GM23338 (cell line): ENCODE data around the gene HS3ST1. TPM values are rescaled to one million over a fixed set of nuclear protein-coding genes. Genes with fewer than 3 reads are reported as not detected.

Experiments
- ATAC-seq: fragments of 200-7000 bp; cut with Tn5 transposase; 3 replicates; pipeline ENCODE4 v1.9.1; 2020
- DNase-seq: peaks from one replicate; pipeline ENCODE4 v3.0.0-alpha.2; 2015; ENCODE audit warnings: low spot score
- H2AFZ ChIP-seq: fragments of 200-600 bp; sonication (generic); 2 replicates; pipeline ENCODE4 v1.8.0; 2016; ENCODE audit warnings: antibody characterized with exemption, mild to moderate bottlenecking, moderate library complexity
- H3F3A ChIP-seq: fragments of 200-600 bp; sonication (generic); replicated peaks from 2 replicates; pipeline ENCODE4 v1.8.0; 2017; ENCODE audit warnings: antibody characterized with exemption, mixed run types, low read depth
- H3K27ac ChIP-seq: fragments of 200-600 bp; sonication (generic); 2 replicates; pipeline ENCODE4 v1.6.1; 2016; ENCODE audit warnings: low read depth
- H3K27me3 ChIP-seq: fragments of 200-600 bp; sonication (generic); 2 replicates; pipeline ENCODE4 v1.8.0; 2016; ENCODE audit warnings: mild to moderate bottlenecking, mixed run types, moderate library complexity; ENCODE audit not compliant: insufficient read depth
- H3K36me3 ChIP-seq: fragments of 200-600 bp; sonication (generic); 2 replicates; pipeline ENCODE4 v1.8.0; 2016; ENCODE audit warnings: mild to moderate bottlenecking; ENCODE audit not compliant: insufficient read depth
- H3K4me1 ChIP-seq: fragments of 200-600 bp; sonication (generic); 2 replicates; pipeline ENCODE4 v1.8.0; 2016; ENCODE audit warnings: mild to moderate bottlenecking, moderate library complexity; ENCODE audit not compliant: insufficient read depth
- H3K4me2 ChIP-seq: fragments of 200-600 bp; sonication (generic); 2 replicates; pipeline ENCODE4 v1.7.1; 2017; ENCODE audit warnings: mixed run types
- H3K4me3 ChIP-seq: fragments of 200-600 bp; sonication (generic); 2 replicates; pipeline ENCODE4 v1.6.1; 2016; ENCODE audit warnings: mixed run types
- H3K79me2 ChIP-seq: fragments of 200-600 bp; sonication (generic); replicated peaks from 2 replicates; pipeline ENCODE4 v1.8.0; 2017; ENCODE audit warnings: mild to moderate bottlenecking; ENCODE audit not compliant: insufficient read depth
- H3K9me2 ChIP-seq: fragments of 200-600 bp; sonication (generic); 2 replicates; pipeline ENCODE4 v1.8.0; 2017; ENCODE audit not compliant: insufficient read depth
- H4K20me1 ChIP-seq: fragments of 200-600 bp; sonication (generic); replicated peaks from 2 replicates; pipeline ENCODE4 v1.8.0; 2017; ENCODE audit warnings: mild to moderate bottlenecking; ENCODE audit not compliant: insufficient read depth
- H3K27ac Mint-ChIP-seq: 2 replicates; pipeline ENCODE4 v1.8.0; 2020; ENCODE audit warnings: inconsistent platforms, mild to moderate bottlenecking, moderate library complexity, mixed read lengths
- H3K27me3 Mint-ChIP-seq: 3 replicates; pipeline ENCODE4 v1.8.0; 2022; ENCODE audit warnings: low read depth, mild to moderate bottlenecking, moderate library complexity, mixed read lengths, inconsistent platforms; ENCODE audit not compliant: insufficient read depth, poor library complexity
- H3K36me3 Mint-ChIP-seq: 3 replicates; pipeline ENCODE4 v1.8.0; 2021; ENCODE audit warnings: low read depth, mild to moderate bottlenecking, inconsistent platforms, moderate library complexity, mixed read lengths
- H3K4me1 Mint-ChIP-seq: 3 replicates; pipeline ENCODE4 v1.8.0; 2020; ENCODE audit warnings: mild to moderate bottlenecking, inconsistent platforms, mixed read lengths
- H3K4me3 Mint-ChIP-seq: 3 replicates; pipeline ENCODE4 v1.8.0; 2021; ENCODE audit warnings: moderate library complexity, mild to moderate bottlenecking, inconsistent platforms, mixed read lengths
- H3K9me3 Mint-ChIP-seq: 3 replicates; pipeline ENCODE4 v1.8.0; 2020; ENCODE audit warnings: moderate library complexity, mild to moderate bottlenecking, inconsistent platforms, mixed read lengths
- CREB1 ChIP-seq: fragments of 250-450 bp; sonication (Bioruptor Pico); IDR thresholded peaks from 2 replicates; pipeline ENCODE4 v1.5.0; 2020; ENCODE audit warnings: low read depth, mild to moderate bottlenecking, moderate library complexity
- EZH2 ChIP-seq: fragments of 200-600 bp; sonication (generic); IDR thresholded peaks from one replicate; pipeline ENCODE4 v1.8.0; 2017; ENCODE audit warnings: antibody characterized with exemption, mild to moderate bottlenecking, low read depth; ENCODE audit not compliant: unreplicated experiment
- JUNB ChIP-seq: IDR thresholded peaks from one replicate; pipeline ENCODE4 v1.6.1; 2016; ENCODE audit warnings: antibody characterized with exemption; ENCODE audit not compliant: unreplicated experiment
- NANOG ChIP-seq: IDR thresholded peaks from 2 replicates; pipeline ENCODE4 v1.6.1; 2016; ENCODE audit warnings: antibody characterized with exemption, borderline replicate concordance
- POLR2AphosphoS5 ChIP-seq: IDR thresholded peaks from 2 replicates; pipeline ENCODE4 v1.6.1; 2016; ENCODE audit warnings: antibody characterized with exemption, low read depth
- ZNF114 ChIP-seq: fragments of 250-450 bp; sonication (Bioruptor Pico); IDR thresholded peaks from 2 replicates; pipeline ENCODE4 v1.5.0; 2020; ENCODE audit warnings: mild to moderate bottlenecking, moderate library complexity
- ZNF331 ChIP-seq: fragments of 250-450 bp; sonication (Bioruptor Pico); IDR thresholded peaks from 2 replicates; pipeline ENCODE4 v1.5.0; 2020; ENCODE audit warnings: low read depth, mild to moderate bottlenecking, moderate library complexity
- polyA plus RNA-seq: library from polyadenylated mRNA; unstranded; fragments of >200 nt; fragmentation: Nextera tagmentation; extraction: Ambion mirVana; gene quantifications from 2 replicates; pipeline ENCODE4 v1.2.1, GENCODE V29; 2016
- total RNA-seq: library from RNA; depleted of rRNA; stranded (reverse); fragments of >200 nt; shearing (Covaris generic); gene quantifications from 2 replicates; pipeline ENCODE4 v1.2.3, GENCODE V29; 2014
- TF ChIP-seq, protein P1 (sequence below): IDR thresholded peaks from 2 replicates; pipeline ENCODE4 v1.6.1; 2016; ENCODE audit warnings: antibody characterized with exemption
- TF ChIP-seq, protein P2 (sequence below), 2 experiments: fragments of 200-600 bp in 1 of 2; sonication (generic) in 1 of 2; conservative IDR thresholded peaks; 2 replicates each; pipeline versions ENCODE4 v1.5.1 to v1.6.1; 2016 to 2017; ENCODE audit warnings: antibody characterized with exemption in 2 of 2, low read depth in 2 of 2, mild to moderate bottlenecking in 2 of 2, moderate library complexity in 1 of 2
- TF ChIP-seq, protein P3 (sequence below): IDR thresholded peaks from one replicate; pipeline ENCODE4 v1.6.1; 2018; ENCODE audit warnings: antibody characterized with exemption; ENCODE audit not compliant: unreplicated experiment

HS3ST1 gene
- total and polyA plus RNA-seq, 2 experiments from 2014 or later = 0.94 to 1.3 TPM

DNA sequence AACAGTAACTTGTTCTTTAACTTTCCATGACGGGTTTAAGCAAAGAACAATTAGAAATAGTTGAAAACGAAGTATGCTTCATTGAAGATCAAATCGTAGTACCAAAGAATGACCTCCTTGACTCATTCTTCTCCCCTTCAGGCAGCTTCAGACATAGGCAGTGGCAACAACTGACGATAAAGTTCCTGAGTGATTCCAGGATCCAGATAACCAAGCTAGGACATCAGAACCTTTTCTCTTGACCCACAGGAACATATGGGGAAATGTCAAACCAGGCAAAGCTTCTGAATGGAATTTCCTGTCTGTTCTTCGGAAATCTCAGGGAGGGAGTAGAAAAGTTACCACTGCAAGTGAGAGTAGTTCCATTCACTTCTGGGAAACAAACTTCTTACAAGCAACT, 74.2 kb downstream of the HS3ST1 start:
- H3K4me3 Mint-ChIP-seq = no peak overlapping the region
- Histone ChIP-seq H2AFZ (no peak overlapping the region), H3K36me3 (no peaks in the 10 kb centered on the region), H3K27me3 (no peaks in the 10 kb centered on the region), H3K4me1 (0 out of 2 replicates have a peak, but pooled peaks cover 4% of the 10 kb centered on the region), H3K27ac (no peak overlapping the region), H3K4me2 (no peak overlapping the region), H4K20me1 (no peaks in the 10 kb centered on the region), H3K4me3 (no peak overlapping the region), H3K79me2 (no peaks in the 10 kb centered on the region), H3F3A (no peaks in the 10 kb centered on the region), H3K9me2 (no peaks in the 10 kb centered on the region)
- H3K36me3 Mint-ChIP-seq = peaks cover 3% of the 10 kb centered on the region; the same call in 1 of the 3 replicates
- H3K9me3 Mint-ChIP-seq = peaks cover 3% of the 10 kb centered on the region; the same call in 2 of the 3 replicates
- H3K27me3 Mint-ChIP-seq = no peaks in the 10 kb centered on the region
- ATAC-seq = no peak
- no peak overlapping the region for H3K27ac Mint-ChIP-seq
- TF ChIP-seq, protein P1, sequence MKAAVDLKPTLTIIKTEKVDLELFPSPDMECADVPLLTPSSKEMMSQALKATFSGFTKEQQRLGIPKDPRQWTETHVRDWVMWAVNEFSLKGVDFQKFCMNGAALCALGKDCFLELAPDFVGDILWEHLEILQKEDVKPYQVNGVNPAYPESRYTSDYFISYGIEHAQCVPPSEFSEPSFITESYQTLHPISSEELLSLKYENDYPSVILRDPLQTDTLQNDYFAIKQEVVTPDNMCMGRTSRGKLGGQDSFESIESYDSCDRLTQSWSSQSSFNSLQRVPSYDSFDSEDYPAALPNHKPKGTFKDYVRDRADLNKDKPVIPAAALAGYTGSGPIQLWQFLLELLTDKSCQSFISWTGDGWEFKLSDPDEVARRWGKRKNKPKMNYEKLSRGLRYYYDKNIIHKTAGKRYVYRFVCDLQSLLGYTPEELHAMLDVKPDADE = no peak
- no peak for DNase-seq
- H3K4me1 Mint-ChIP-seq = peaks cover 7% of the 10 kb centered on the region; the same call in 1 of the 3 replicates

DNA sequence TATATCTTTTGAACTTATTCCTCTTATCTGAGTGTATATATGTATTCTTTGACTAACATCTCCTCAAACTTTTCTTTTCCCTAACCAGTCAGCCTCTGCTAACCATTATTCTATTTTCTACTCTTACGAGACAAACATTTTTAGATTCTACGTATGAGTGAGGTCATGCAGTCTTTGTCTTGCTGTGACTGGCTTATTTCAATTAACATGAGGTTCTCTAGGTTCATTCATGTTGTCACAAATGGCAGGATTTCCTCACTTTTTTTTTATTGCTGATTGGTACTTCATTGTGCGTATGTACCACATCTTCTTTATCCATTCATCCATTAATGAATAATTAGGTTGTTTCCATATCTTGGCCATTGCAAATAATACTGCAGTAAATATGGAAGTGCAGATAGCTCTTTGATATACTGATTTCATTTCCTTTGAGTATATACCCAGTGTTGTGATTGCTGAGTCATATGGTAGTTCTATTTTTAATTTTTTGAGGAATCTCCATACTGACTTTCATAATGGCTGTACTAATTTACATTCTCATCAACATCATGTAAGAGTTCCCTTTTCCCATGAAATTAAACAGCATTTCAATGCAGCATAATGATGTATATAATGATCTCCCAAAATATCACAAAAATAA, 80.1 kb downstream of the HS3ST1 start:
- Histone ChIP-seq H3K79me2 (no peaks in the 10 kb centered on the region), H3K4me3 (no peak overlapping the region), H3K9me2 (no peaks in the 10 kb centered on the region; the same call in 1 of the 2 replicates), H3K27ac (no peak overlapping the region), H2AFZ (no peak overlapping the region), H3K4me2 (no peak overlapping the region), H3K27me3 (no peaks in the 10 kb centered on the region), H3K36me3 (no peaks in the 10 kb centered on the region), H3K4me1 (no peaks in the 10 kb centered on the region), H4K20me1 (no peaks in the 10 kb centered on the region), H3F3A (no peaks in the 10 kb centered on the region)
- Mint-ChIP-seq H3K4me3 (no peak overlapping the region), H3K27me3 (no peaks in the 10 kb centered on the region), H3K4me1 (peaks cover 3% of the 10 kb centered on the region; the same call in 1 of the 3 replicates), H3K9me3 (no peaks in the 10 kb centered on the region), H3K36me3 (no peaks in the 10 kb centered on the region), H3K27ac (no peak overlapping the region)
- ATAC-seq (no peak), DNase-seq (no peak)
- TF ChIP-seq JUNB = no peak
- TF ChIP-seq EZH2 = no peak
- TF ChIP-seq, protein P2, sequence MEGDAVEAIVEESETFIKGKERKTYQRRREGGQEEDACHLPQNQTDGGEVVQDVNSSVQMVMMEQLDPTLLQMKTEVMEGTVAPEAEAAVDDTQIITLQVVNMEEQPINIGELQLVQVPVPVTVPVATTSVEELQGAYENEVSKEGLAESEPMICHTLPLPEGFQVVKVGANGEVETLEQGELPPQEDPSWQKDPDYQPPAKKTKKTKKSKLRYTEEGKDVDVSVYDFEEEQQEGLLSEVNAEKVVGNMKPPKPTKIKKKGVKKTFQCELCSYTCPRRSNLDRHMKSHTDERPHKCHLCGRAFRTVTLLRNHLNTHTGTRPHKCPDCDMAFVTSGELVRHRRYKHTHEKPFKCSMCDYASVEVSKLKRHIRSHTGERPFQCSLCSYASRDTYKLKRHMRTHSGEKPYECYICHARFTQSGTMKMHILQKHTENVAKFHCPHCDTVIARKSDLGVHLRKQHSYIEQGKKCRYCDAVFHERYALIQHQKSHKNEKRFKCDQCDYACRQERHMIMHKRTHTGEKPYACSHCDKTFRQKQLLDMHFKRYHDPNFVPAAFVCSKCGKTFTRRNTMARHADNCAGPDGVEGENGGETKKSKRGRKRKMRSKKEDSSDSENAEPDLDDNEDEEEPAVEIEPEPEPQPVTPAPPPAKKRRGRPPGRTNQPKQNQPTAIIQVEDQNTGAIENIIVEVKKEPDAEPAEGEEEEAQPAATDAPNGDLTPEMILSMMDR (conservative IDR thresholded peaks at IDR 0.05; ENCODE audit: low read depth in 2 of 2) = no peak
- no peak for TF ChIP-seq ZNF114 (CRISPR knock-in tag)
- no peak for TF ChIP-seq NANOG

DNA sequence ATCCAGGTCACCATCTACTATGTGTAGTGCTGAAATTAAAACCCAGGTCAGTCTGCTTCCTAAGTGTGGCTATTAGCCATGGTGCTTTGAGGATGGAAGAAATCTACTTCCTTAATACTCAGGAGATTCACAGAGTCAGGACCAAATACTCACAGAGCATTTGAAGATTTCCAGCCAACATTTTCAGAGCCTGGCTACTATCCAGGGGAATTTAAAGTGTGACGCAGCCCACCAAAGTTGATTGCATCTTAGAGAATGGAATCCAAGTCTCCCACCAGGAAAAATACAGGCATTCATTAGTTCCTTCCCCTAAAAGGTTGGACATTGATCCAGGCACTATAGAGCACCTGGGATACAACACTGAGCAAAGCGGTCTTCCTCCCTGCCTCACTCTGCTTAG, 83.8 kb downstream of the HS3ST1 start:
- no peaks in the 10 kb centered on the region for H3K79me2 ChIP-seq
- H3K9me3 Mint-ChIP-seq = no peaks in the 10 kb centered on the region
- no peak overlapping the region for H3K27ac ChIP-seq
- H3K4me3 ChIP-seq = no peak overlapping the region
- H3K4me2 ChIP-seq = no peak overlapping the region
- no peak for ATAC-seq
- no peak overlapping the region for H3K27ac Mint-ChIP-seq
- no peaks in the 10 kb centered on the region for H3K36me3 ChIP-seq
- H3K36me3 Mint-ChIP-seq = no peaks in the 10 kb centered on the region
- H3K4me3 Mint-ChIP-seq = no peak overlapping the region
- no peaks in the 10 kb centered on the region for H3F3A ChIP-seq
- no peaks in the 10 kb centered on the region; the same call in 1 of the 2 replicates for H3K9me2 ChIP-seq
- H3K27me3 ChIP-seq = no peaks in the 10 kb centered on the region
- no peak for DNase-seq
- H3K4me1 Mint-ChIP-seq = peaks cover 8% of the 10 kb centered on the region; the same call in 1 of the 3 replicates
- no peaks in the 10 kb centered on the region for H3K4me1 ChIP-seq
- no peaks in the 10 kb centered on the region for H3K27me3 Mint-ChIP-seq
- H2AFZ ChIP-seq = no peak overlapping the region
- H4K20me1 ChIP-seq = no peaks in the 10 kb centered on the region
- TF ChIP-seq ZNF331 (CRISPR knock-in tag) (no peak), JUNB (no peak), POLR2AphosphoS5 (no peak), EZH2 (no peak), CREB1 (CRISPR knock-in tag) (no peak)
- TF ChIP-seq, protein P3, sequence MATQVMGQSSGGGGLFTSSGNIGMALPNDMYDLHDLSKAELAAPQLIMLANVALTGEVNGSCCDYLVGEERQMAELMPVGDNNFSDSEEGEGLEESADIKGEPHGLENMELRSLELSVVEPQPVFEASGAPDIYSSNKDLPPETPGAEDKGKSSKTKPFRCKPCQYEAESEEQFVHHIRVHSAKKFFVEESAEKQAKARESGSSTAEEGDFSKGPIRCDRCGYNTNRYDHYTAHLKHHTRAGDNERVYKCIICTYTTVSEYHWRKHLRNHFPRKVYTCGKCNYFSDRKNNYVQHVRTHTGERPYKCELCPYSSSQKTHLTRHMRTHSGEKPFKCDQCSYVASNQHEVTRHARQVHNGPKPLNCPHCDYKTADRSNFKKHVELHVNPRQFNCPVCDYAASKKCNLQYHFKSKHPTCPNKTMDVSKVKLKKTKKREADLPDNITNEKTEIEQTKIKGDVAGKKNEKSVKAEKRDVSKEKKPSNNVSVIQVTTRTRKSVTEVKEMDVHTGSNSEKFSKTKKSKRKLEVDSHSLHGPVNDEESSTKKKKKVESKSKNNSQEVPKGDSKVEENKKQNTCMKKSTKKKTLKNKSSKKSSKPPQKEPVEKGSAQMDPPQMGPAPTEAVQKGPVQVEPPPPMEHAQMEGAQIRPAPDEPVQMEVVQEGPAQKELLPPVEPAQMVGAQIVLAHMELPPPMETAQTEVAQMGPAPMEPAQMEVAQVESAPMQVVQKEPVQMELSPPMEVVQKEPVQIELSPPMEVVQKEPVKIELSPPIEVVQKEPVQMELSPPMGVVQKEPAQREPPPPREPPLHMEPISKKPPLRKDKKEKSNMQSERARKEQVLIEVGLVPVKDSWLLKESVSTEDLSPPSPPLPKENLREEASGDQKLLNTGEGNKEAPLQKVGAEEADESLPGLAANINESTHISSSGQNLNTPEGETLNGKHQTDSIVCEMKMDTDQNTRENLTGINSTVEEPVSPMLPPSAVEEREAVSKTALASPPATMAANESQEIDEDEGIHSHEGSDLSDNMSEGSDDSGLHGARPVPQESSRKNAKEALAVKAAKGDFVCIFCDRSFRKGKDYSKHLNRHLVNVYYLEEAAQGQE = no peak
